Karpas-422 (cell line): Measurements from ENCODE around the gene ATF2. TPM values are rescaled to one million over a fixed set of nuclear protein-coding genes. Genes with fewer than 3 reads are reported as not detected.
A peak's percentile ranks its signal among the peaks of the same experiment; 100 is the strongest.

Source experiments
- DNase-seq: peaks from one replicate; pipeline ENCODE4 v3.0.0-alpha.2; 2015
- H2AFZ ChIP-seq: fragments of 200-600 bp; sonication (generic); 2 replicates; pipeline ENCODE4 v1.6.1; 2014; ENCODE audit warnings: antibody characterized with exemption, low read length, mixed read lengths
- H3K27ac ChIP-seq: fragments of 200-600 bp; sonication (generic); 2 replicates; pipeline ENCODE4 v1.5.1; 2014; ENCODE audit warnings: mild to moderate bottlenecking, low read length, moderate library complexity
- H3K27me3 ChIP-seq: fragments of 200-600 bp; sonication (generic); 2 replicates; pipeline ENCODE4 v1.6.1; 2014; ENCODE audit warnings: low read length, mixed read lengths
- H3K36me3 ChIP-seq: fragments of 200-600 bp; sonication (generic); 2 replicates; pipeline ENCODE4 v1.6.1; 2014; ENCODE audit warnings: low read length, mixed read lengths; ENCODE audit not compliant: insufficient read depth
- H3K4me1 ChIP-seq: fragments of 200-600 bp; sonication (generic); 2 replicates; pipeline ENCODE4 v1.6.1; 2014; ENCODE audit warnings: mild to moderate bottlenecking, low read length, mixed read lengths
- H3K4me2 ChIP-seq: fragments of 200-600 bp; sonication (generic); 2 replicates; pipeline ENCODE4 v1.6.1; 2014; ENCODE audit warnings: low read length, low read depth, mild to moderate bottlenecking; ENCODE audit not compliant: poor library complexity, severe bottlenecking
- H3K4me3 ChIP-seq: fragments of 200-600 bp; sonication (generic); 2 replicates; pipeline ENCODE4 v1.5.1; 2014; ENCODE audit warnings: mild to moderate bottlenecking, antibody characterized with exemption, low read length, mixed read lengths
- H3K79me2 ChIP-seq: fragments of 200-600 bp; sonication (generic); 2 replicates; pipeline ENCODE4 v1.6.1; 2014; ENCODE audit warnings: mild to moderate bottlenecking, low read length, mixed read lengths
- H3K9ac ChIP-seq: fragments of 200-600 bp; sonication (generic); 2 replicates; pipeline ENCODE4 v1.6.0; 2014; ENCODE audit warnings: low read length
- H3K9me2 ChIP-seq: fragments of 200-600 bp; sonication (generic), shearing (Covaris generic); replicated peaks from 2 replicates; pipeline ENCODE4 v1.6.0; 2014; ENCODE audit warnings: mild to moderate bottlenecking, low read length, moderate library complexity; ENCODE audit not compliant: insufficient read depth
- H3K9me3 ChIP-seq: fragments of 300-700, 200-600 bp; sonication (generic); 2 replicates; pipeline ENCODE4 v1.6.1; 2014; ENCODE audit warnings: low read length, mixed read lengths
- H4K20me1 ChIP-seq: fragments of 200-600 bp; sonication (generic); 2 replicates; pipeline ENCODE4 v1.6.1; 2014; ENCODE audit warnings: mild to moderate bottlenecking, antibody characterized with exemption, low read length, low read depth; ENCODE audit not compliant: insufficient read depth
- total RNA-seq: library from RNA; depleted of rRNA; stranded (reverse); fragments of >200 nt; shearing (Covaris generic); gene quantifications from 2 replicates; pipeline ENCODE4 v1.2.3, GENCODE V29; 2014; ENCODE audit warnings: low replicate concordance; rRNA removed

Gene ATF2
- 27.5 and 83.4 TPM in 2 replicates for total RNA-seq

GRCh38 chr2:175167792-175168563 lies at the start of gene ATF2:
Gene ATF2 (minus strand): TSS chr2:175168203. CDS start chr2:175136443, 31,760 bp downstream.
- peak within 1 kb of the TSS; percentile 69 for H3K27ac ChIP-seq
- H4K20me1 ChIP-seq = peaks cover 17% of the 10 kb centered on the region
- DNase-seq = peak; percentile 100
- no peaks in the 10 kb centered on the region for H3K9me3 ChIP-seq
- H3K36me3 ChIP-seq = peaks cover 12% of the 10 kb centered on the region; the same call in 1 of the 2 replicates
- H3K4me3 ChIP-seq = peak within 1 kb of the TSS; percentile 90
- H3K79me2 ChIP-seq = peaks cover 53% of the 10 kb centered on the region
- H2AFZ ChIP-seq = peak within 1 kb of the TSS; percentile 39; the same call in 1 of the 2 replicates
- H3K9ac ChIP-seq = peak within 1 kb of the TSS; percentile 93
- peaks cover 32% of the 10 kb centered on the region for H3K4me1 ChIP-seq
- no peaks in the 10 kb centered on the region for H3K27me3 ChIP-seq
- H3K4me2 ChIP-seq = peak within 1 kb of the TSS; percentile 94
- no peaks in the 10 kb centered on the region for H3K9me2 ChIP-seq

- no peak overlapping the region for H3K4me2 ChIP-seq
- no peaks in the 10 kb centered on the region for H3K79me2 ChIP-seq
- no peak overlapping the region for H3K9ac ChIP-seq
- H3K36me3 ChIP-seq = no peaks in the 10 kb centered on the region
- H4K20me1 ChIP-seq = no peaks in the 10 kb centered on the region
- H3K9me3 ChIP-seq = no peaks in the 10 kb centered on the region
- H3K27me3 ChIP-seq = no peaks in the 10 kb centered on the region
- H3K4me1 ChIP-seq = peaks cover 7% of the 10 kb centered on the region; the same call in 1 of the 2 replicates
- H3K4me3 ChIP-seq = no peak overlapping the region
- H2AFZ ChIP-seq = no peak overlapping the region
- no peak overlapping the region for H3K27ac ChIP-seq
- H3K9me2 ChIP-seq = no peaks in the 10 kb centered on the region
- no peak for DNase-seq
Observed at GRCh38 chr2:175207741-175208438, 39.9 kb upstream of the ATF2 start.

GRCh38 chr2:175206866-175207265 lies 38.9 kb upstream of the ATF2 start:
- Histone ChIP-seq H3K36me3 (no peaks in the 10 kb centered on the region), H3K9me2 (no peaks in the 10 kb centered on the region), H3K79me2 (no peaks in the 10 kb centered on the region), H3K4me3 (no peak overlapping the region), H3K27ac (no peak overlapping the region), H3K9me3 (no peaks in the 10 kb centered on the region), H3K27me3 (no peaks in the 10 kb centered on the region), H3K4me2 (no peak overlapping the region), H4K20me1 (no peaks in the 10 kb centered on the region), H3K4me1 (peaks cover 7% of the 10 kb centered on the region; the same call in 1 of the 2 replicates), H3K9ac (no peak overlapping the region), H2AFZ (no peak overlapping the region)
- no peak for DNase-seq

DNA sequence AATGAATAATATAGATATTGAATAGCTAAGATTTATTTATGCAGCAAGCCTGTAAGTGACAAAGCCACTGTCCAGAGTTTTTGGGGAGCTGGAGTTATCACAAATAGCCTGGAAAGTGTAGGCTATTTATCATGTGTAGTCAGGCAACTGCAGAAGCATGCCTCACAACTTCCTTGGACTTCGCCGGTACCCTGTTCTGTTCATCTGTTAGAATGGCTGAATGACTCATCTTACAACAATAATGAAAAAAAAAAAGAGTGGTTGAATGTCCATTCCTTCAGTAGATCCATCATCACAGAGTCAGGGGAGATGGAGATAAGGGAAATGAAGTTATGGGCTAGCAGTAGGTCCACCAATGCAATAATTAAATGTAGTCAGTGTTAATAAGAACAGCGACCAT lies 37.5 kb upstream of the ATF2 start:
- Histone ChIP-seq H3K9me2 (no peaks in the 10 kb centered on the region), H3K27ac (no peak overlapping the region), H2AFZ (no peak overlapping the region), H3K9ac (no peak overlapping the region), H3K79me2 (no peaks in the 10 kb centered on the region), H4K20me1 (no peaks in the 10 kb centered on the region), H3K9me3 (no peaks in the 10 kb centered on the region), H3K4me3 (no peak overlapping the region), H3K4me2 (no peak overlapping the region), H3K27me3 (no peaks in the 10 kb centered on the region), H3K4me1 (peaks cover 7% of the 10 kb centered on the region; the same call in 1 of the 2 replicates), H3K36me3 (no peaks in the 10 kb centered on the region)
- DNase-seq = no peak

GRCh38 chr2:175203621-175204496 lies 35.9 kb upstream of the ATF2 start:
- Histone ChIP-seq H4K20me1 (no peaks in the 10 kb centered on the region), H3K4me1 (peaks cover 7% of the 10 kb centered on the region; the same call in 1 of the 2 replicates), H3K36me3 (no peaks in the 10 kb centered on the region), H3K9me2 (no peaks in the 10 kb centered on the region), H3K4me3 (no peak overlapping the region), H3K27ac (no peak overlapping the region), H3K79me2 (no peaks in the 10 kb centered on the region), H3K4me2 (peak overlapping the region; percentile 48), H3K9me3 (no peaks in the 10 kb centered on the region), H3K9ac (no peak overlapping the region), H3K27me3 (no peaks in the 10 kb centered on the region), H2AFZ (peak overlapping the region; percentile 92)
- peak; percentile 87 for DNase-seq

DNA sequence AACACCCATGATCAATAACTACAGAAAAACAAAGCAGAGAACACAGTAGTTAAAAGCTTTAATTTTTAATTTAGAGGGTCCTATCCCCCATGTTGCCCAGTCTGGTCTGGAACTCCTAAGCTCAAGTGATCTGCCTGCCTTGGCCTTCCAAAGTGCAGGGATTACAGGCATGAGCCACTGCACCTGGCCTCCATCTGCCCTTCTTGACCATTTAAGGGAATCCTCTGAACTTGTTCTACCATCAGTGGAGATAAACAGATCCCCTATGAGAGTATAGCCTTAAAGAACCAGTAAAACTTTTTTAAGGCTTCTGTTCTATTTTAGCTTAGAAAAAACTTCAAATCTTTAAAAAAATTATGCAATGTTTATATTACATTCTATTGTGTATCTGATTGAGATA lies 27.0 kb upstream of the ATF2 start:
- no peak overlapping the region for H3K4me2 ChIP-seq
- H3K9me2 ChIP-seq = no peaks in the 10 kb centered on the region
- no peaks in the 10 kb centered on the region for H3K36me3 ChIP-seq
- no peak overlapping the region for H2AFZ ChIP-seq
- no peaks in the 10 kb centered on the region for H3K79me2 ChIP-seq
- no peaks in the 10 kb centered on the region for H4K20me1 ChIP-seq
- no peaks in the 10 kb centered on the region for H3K27me3 ChIP-seq
- H3K4me1 ChIP-seq = no peaks in the 10 kb centered on the region
- no peak for DNase-seq
- no peaks in the 10 kb centered on the region for H3K9me3 ChIP-seq
- no peak overlapping the region for H3K4me3 ChIP-seq
- H3K9ac ChIP-seq = no peak overlapping the region
- no peak overlapping the region for H3K27ac ChIP-seq

- Histone ChIP-seq H3K79me2 (no peaks in the 10 kb centered on the region), H3K27me3 (no peaks in the 10 kb centered on the region), H3K4me2 (no peak overlapping the region), H2AFZ (no peak overlapping the region), H3K9me3 (no peaks in the 10 kb centered on the region), H4K20me1 (no peaks in the 10 kb centered on the region), H3K4me3 (no peak overlapping the region), H3K9ac (no peak overlapping the region), H3K36me3 (no peaks in the 10 kb centered on the region), H3K4me1 (no peaks in the 10 kb centered on the region), H3K27ac (no peak overlapping the region), H3K9me2 (no peaks in the 10 kb centered on the region)
- no peak for DNase-seq
Observed at GRCh38 chr2:175188761-175189160, 20.8 kb upstream of the ATF2 start.
